Dermis microvascular lymphatic vessel endothelial cell (primary cell): ENCODE data around the gene CDK5R2. TPM values are rescaled to one million over a fixed set of nuclear protein-coding genes. Genes with fewer than 3 reads are reported as not detected.
"Not testable (repeated sequence)": the region's sequence is repeated elsewhere in the genome, so short reads cannot be mapped to it uniquely, and the experiment has no call there.

ENCODE experiments used
- DNase-seq, 2 donors: peaks; one replicate each; pipeline versions ENCODE4 v3.0.0 to v3.0.0-alpha.2; 2010; ENCODE audit warnings: low read depth in 2 of 2
- total RNA-seq: library from RNA; depleted of rRNA; stranded (reverse); fragments of >200 nt; gene quantifications from 2 replicates; pipeline ENCODE4 v1.2.1, GENCODE V29; 2014

Gene CDK5R2
- total RNA-seq = not detected in 2 replicates

DNA sequence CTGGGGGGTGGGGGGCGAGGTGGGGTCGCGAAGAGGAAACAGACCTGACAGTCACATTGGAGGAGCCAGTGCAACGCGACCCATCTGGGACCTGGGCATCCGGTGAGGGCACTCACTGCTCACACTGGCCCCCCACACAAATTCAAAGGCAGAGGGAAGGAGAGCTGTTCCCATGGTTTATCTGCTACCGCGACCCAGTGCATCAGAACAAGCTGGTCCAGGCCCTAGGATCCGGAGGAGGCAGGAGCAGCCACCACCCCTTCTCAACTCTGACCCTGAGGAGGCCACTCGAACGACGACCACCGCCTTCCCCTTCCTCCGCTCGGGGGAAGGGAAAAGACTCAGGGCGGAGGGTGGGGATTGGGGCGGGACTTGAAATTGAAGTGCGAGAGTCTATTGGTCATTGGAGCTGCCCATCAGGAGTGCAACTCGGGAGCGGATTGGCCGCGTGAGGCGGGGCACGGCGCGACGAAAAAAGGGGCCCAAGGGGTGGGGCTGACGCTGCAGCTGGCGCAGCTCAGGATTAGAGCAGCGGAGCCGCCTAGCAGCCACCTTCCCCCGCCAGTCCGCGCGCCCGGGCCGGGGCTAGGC lies at the start of gene CDK5R2:
Gene CDK5R2, plus strand, starts transcription at position 526 of the 591 bp plus-strand sequence. CDS start 155 bp downstream, outside the sequence.
- DNase-seq = peak; percentile 52 to 73

DNA sequence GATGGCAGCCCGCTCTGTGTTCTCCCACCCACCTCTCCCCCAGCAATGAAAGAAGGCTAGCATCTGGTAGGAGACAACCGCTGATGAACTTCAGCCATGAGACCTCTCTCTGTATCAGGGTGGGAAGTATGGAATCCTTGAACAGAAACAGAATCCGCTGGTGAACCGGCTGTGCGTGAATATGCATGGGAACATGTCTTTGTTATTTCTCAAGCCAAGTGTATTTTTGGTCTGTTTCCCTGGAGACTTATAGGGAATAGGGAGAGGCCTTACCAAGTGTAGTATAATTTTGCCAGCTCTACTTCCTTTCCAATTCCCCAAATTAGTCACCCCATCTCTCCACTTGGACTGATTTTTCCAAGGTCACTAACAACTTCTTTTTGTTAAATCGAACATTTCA lies 48.7 kb upstream of the CDK5R2 start:
- DNase-seq = no peak

DNA sequence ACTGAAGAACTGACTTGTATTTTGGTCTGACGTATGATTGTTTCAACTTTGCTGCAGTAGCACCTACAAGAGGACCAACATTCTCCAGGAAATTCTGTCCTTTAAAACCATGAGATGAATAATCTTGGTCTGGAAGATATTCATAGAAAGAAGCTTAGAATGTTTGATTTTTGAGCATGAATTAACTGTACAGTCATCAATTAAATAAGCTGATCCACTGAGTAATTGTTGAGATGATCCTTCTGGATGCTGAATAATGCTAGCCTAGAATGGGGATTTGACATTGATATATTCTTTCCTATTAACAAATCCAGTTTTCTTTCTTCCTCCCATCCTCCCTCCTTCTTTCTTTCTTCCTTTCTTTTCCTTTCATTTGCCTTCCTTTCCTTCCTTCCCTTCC lies 39.0 kb upstream of the CDK5R2 start:
- no peak for DNase-seq

DNA sequence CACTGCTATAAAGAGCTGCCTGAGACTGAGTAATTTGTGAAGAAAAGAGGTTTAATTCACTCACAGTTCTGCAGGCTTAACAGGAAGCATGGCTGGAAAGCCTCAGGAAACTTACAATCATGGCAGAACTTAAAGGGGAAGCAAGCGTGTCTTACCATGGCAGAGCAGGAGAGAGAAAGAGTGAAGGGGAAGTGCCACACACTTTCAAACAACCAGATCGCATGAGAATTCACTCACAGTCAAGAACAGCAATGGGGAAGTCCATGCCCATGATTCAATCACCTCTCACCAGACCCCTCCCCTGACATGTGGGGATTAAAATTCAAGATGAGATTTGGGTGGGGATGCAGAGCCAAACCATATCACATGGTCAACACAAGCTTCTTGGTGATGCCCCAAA lies 34.7 kb upstream of the CDK5R2 start:
- no peak for DNase-seq

DNA sequence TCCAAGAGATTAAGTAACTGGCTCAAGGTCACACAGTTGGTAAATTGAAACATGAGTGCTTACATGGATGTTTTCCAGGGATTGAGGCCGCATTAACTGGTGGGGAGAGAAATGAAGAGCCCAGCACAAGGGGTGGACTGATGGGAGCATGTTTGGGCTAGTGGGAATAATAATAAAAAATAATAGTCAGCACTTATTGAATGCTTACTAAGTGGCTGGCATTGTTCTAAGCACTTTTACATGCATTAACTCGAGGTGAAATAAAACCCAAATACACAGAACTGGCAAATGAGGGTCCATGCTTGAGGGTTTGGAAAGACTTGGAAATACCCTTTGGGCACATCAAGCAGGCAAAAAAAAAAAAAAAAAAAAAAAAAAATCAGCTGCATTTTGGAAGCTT lies 34.0 kb upstream of the CDK5R2 start:
- no peak for DNase-seq

DNA sequence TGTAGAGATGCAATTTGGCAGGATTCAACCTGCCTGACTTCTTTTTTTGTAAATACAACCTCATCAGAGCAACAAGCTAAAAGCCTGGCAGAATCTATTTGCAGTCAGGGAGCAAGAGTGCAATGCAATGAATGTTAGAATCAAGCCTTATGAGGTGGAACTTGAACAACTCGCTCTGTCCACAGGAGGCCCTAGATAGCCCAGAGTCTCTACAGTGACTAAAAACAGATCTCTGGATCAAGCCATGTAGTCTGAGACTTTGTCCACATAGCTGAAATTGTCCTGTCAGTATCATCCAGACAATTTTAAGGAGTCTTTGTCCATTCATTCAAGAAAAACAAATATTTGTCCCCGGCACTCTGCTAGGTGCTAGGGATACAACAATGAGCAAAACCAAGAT lies 32.0 kb upstream of the CDK5R2 start:
- no peak for DNase-seq

DNA sequence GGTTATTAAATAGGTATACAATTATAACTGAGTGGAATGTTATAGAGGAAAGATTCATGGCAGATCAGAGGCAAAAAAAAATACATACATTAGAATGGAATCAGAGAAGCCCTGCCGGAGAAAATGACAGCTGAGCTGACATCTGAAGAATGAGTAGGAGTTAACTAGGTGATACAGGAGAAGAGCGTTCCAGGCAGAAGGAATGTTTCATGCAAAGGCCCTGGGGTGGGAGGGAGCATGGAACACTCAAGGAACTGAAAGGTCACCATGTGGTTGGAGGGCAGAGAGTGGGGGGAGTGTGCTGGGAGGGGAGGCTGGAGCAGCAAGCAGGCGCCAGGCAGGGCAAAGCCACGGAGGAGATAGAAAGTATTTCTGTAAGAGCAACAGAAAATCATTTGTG lies 31.6 kb upstream of the CDK5R2 start:
- DNase-seq = no peak

DNA sequence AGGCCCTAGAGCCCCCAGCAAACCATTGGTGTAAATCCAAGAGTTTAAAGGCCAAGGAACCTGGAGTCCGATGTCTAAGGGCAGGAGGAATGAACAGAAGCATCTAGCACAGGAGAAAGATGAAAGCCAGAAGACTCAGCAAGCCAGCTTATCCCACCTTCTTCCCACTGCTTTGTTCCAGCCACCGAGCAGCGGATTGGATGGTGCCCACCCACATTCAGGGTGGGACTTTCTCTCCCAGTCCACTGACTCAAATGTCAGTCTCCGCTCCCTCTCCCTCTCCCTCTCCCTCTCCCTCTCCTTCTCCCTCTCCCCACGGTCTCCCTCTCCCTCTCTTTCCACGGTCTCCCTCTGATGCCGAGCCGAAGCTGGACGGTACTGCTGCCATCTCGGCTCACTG lies 29.0 kb upstream of the CDK5R2 start:
- DNase-seq = not testable (repeated sequence)

DNA sequence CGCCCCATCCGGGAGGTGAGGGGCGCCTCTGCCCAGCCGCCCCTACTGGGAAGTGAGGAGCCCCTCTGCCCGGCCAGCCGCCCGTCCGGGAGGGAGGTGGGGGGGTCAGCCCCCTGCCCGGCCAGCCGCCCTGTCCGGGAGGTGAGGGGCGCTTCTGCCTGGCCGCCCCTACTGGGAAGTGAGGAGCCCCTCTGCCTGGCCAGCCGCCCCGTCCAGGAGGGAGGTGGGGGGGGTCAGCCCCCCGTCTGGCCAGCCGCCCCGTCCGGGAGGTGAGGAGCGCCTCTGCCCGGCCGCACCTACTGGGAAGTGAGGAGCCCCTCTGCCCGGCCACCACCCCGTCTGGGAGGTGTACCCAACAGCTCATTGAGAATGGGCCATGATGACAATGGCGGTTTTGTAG lies 27.7 kb upstream of the CDK5R2 start:
- DNase-seq = not testable (repeated sequence)

DNA sequence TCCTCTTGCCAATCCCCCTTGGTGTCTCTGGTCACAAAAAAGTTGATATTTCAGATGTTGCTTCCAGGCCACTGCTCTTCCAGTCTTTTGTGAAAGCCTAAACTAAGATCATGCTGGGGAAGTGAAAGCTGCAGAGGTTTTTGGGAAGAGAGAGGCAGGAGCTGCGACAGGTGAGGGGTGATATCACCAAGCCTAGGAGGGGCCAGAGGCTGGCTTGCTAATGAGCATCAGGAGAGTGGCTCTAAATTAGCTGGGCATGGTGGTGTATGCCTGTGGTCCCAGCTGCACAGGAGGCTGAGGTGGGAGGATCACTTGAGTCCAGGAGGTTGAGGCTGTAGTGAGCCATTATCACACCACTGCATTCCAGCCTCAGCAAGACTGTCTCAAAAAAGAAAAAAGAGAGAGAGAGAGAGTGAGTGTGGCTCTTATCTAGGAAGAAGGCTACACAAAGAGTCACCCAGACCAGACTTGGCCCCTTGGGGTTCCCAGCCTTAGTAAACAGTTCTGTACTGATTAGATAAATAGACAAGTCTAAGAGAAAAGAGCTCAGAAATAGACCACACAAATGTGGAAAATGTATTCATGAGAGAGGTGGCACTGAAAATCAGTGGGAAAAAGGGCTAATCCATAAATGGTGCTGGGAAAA lies 14.6 kb upstream of the CDK5R2 start:
- DNase-seq = no peak

DNA sequence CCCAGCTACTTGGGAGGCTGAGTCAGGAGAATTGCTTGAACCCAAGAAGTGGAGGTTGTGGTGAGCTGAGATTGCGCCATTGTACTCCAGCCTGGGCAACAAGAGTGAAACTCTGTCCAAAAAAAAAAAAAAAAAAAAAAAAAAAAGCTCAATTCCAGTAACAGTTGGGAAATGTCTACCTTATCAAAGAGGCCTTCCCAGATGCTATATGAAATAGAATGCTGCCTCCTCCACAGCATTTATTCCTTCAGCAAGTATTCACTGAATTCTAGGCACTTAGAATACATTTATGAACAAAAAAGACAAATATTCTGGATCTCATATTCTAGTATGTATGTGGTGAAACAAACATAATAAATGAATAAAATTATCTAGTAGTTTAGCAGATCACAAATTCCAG lies 12.8 kb upstream of the CDK5R2 start:
- no peak for DNase-seq

DNA sequence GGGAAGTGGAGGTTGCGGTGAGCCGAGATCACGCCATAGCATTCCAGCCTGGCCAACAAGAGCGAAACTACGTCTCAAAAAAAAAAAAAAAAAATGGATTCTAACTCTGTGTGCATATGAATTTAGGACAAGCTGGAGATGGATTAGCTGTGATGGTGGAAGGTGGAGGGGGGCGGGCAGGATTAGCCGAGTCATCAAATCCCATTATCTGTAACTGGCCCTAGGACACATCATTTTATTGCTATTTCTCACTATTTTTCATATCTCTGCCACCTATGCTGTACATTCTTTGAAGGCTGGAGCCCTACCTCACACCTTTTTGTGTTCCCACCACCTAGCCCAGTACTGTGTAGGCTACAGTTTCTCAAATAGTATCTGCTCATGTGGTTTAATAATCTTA lies 7.3 kb upstream of the CDK5R2 start:
- no peak for DNase-seq

DNA sequence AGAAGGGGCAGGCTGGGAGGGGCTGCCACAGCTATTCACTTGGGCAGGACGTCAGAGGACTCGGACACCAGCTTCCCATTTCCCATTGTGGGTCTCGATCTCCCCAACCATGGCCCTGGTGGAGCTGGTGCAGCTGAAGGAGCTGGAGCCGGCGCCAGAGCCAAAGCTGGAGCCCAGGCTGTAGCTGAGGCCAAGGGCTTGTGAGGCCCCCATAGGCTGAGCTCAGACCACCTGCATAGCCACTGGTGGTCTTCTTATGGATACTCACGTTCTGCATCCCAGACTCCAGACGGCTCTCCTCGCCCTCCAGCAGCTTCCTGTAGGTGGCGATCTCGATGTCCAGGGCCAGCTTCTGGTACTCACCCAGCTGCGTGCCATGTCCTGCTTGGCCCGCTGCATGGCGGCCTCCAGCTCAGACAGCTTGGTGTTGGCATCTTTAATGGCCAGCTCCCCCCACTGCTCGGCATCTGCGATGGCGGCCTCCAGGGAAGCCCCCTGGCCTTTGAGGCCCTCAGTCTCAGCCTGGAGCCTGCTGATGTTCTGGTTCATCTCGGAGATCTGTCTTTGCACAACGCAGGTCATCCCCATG lies 6.0 kb upstream of the CDK5R2 start:
- DNase-seq = no peak

DNA sequence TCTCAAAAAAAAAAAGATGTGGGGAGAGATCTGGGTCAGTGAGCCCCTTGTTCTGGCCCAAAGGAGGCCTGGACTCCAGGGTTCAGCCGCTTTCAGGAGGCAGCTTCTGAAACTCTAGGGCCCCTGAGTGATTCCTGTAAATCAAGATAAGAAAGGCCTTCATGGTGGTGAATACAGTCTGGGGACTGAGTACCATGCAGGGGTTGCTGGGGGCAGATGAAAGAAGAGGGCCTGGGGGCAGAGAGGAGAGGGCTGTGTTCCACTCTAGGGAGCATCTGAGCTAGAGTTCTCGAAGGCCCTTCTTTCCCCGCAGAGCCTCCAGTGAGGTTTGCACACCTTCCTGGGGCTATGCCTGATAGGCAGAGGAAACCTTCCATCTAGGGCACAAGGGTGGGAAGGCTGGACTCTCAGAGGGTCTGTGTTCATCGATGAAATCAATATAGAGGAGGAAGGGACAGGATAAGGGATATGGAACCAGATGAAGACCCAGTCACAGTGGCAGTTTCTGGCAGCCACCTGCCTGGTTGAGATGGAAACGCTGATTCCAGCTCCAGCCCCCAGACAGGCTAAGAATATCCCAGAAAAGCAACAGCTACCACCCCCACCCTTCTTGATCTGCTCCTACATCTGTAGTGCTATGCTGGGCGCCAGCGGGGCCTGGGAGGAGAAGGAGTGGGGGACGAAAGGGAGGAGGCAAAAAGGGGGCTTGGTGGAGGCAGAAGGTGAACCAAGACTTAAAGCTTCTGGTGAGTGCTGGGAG lies 4.7 kb upstream of the CDK5R2 start:
- no peak for DNase-seq

DNA sequence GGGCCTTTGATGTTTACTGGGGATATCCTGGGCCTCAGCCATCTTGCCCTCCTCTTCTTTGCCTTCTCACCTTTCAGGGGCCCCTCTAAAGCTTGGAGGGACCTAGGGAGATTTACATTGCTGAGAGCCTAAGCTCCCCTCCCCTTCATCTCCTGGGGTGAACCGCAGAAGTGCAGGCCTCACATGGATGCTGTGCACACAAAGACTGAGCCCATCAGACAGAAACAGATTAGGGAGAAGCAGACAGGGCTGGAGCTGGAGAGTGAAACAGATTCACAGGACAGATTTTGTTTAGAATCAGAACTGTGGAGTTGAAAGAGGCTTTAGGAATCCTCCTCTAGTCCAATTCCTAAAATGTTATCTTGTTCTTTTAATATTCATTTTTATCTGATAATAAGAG lies 3.4 kb upstream of the CDK5R2 start:
- no peak for DNase-seq

DNA sequence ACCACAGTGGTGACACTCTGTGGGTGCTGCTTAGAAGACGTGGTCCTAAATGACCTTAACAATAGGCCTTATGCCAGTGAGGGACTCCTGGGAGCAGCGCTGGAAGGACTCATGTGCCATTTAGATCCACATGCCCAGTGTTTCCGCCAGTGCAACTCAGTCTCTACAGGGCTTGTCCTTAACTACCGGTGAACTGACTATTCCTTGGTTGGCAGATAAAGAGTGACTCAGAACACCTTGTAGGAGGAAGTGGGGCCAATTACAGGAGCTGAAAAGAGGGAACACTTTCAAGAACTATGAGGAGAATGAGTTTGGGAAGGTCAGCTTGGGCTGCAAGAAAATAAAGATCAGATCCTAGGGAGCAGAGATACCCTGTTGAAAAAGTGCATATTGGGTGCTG lies 1.8 kb upstream of the CDK5R2 start:
- DNase-seq = no peak

DNA sequence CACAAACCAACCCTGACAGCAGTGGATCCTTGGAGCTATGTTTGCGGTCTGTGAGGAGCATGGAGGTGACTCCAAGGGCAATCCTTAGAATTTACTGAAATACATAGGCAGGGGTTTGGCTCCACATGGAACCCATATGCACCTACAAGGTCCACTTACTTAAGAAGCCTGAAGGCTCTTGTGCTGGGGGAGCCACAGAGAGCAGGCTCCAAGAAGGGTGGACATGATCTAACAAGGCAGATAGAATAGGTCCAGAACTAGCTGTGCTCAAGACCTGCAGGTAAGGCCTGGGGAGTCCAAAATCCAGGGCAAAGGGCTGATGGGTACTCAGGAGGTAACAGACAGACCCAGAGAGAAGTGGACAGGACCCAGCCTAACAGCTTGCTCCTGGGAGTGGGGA lies 1.2 kb upstream of the CDK5R2 start:
- DNase-seq = no peak

DNA sequence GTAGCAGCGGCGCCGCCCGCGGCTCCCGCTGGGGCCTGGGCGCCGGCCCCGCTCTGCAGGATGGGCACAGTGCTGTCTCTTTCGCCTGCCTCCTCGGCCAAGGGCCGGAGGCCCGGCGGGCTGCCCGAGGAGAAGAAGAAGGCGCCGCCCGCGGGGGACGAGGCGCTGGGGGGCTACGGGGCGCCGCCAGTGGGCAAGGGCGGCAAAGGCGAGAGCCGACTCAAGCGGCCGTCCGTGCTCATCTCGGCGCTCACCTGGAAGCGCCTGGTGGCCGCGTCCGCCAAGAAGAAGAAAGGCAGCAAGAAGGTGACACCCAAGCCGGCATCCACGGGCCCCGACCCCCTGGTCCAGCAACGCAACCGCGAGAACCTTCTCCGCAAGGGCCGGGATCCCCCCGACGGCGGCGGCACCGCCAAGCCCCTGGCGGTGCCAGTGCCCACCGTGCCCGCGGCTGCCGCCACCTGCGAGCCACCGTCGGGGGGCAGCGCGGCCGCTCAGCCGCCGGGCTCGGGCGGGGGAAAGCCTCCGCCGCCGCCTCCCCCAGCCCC lies 369 bp downstream of the CDK5R2 start:
- no peak for DNase-seq

DNA sequence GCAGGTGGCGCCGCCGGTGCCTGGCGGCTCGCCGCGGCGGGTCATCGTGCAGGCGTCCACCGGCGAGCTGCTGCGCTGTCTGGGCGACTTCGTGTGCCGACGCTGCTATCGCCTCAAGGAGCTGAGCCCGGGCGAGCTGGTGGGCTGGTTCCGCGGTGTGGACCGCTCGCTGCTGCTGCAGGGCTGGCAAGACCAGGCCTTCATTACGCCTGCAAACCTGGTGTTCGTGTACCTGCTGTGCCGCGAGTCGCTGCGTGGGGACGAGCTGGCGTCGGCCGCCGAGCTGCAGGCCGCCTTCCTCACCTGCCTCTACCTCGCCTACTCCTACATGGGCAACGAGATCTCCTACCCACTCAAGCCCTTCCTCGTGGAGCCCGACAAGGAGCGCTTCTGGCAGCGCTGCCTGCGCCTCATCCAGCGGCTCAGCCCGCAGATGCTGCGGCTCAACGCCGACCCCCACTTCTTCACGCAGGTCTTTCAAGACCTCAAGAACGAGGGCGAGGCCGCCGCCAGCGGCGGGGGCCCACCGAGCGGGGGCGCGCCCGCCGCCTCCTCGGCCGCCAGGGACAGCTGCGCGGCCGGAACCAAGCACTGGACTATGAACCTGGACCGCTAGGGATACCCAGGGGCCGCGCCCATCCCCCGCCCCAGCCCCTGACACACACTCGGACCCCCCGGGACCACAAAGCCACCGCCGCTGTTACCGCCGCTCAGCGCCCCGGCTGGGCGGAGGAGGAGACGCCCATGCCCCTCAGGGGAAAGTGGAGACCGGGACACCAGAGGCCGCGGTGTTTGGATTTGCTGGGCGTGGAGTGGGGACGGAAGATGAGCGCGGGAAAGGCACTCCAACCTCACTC lies 1.1 kb downstream of the CDK5R2 start:
- no peak for DNase-seq

DNA sequence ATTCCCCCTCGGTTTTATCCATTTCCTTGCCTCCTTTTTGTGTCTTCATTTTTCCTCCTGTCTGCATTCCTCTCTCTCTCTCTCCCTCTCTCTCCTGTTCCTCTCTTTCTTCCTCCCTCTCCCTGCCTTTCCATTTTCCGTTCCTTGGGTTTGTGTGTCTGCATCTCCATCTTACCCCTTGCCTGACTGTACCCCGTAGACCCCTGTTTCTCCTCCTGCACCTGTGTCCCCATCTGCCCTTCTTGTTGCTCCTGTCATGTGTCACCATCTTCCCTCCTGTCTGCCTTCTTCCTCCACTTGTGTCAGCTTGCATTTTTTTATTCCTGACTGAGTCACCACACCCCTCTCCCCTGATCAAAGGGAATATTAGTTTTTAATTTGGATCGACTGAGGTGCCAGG lies 1.8 kb downstream of the CDK5R2 start:
- DNase-seq = no peak
